ENCODE measurements around the gene TXLNA. TPM values are rescaled to one million over a fixed set of nuclear protein-coding genes. Genes with fewer than 3 reads are reported as not detected.

TXLNA gene
- polyA plus RNA-seq, 2 of the 4 experiments (the other 2 are of a cell fraction): 22.5 to 25.0 TPM

- Histone ChIP-seq H3K4me3 (no peak overlapping the region), H3K4me1 (peaks cover 18% of the 10 kb centered on the region), H3K9me3 (no peaks in the 10 kb centered on the region), H3K4me2 (no peak overlapping the region), H3K27ac (no peak overlapping the region)
- POLR2A ChIA-PET: no interaction called here
- WGBS (ENCODE audit: missing lambda C conversion rate): 99% methylated on average over 4 of the region's 4 CpGs
- no peak for ATAC-seq
- FAIRE-seq: no peak
- TF ChIP-seq RCOR1 (IDR thresholded peaks at IDR 0.05; ENCODE audit: low read depth, low read length) (no peak), REST (IDR thresholded peaks at IDR 0.05) (no peak), HDAC2 (IDR thresholded peaks at IDR 0.05) (no peak), RAD21 (conservative IDR thresholded peaks at IDR 0.05 in 1 of 2, IDR thresholded peaks at IDR 0.05 in 1 of 2) (no peak), RNF2 (IDR thresholded peaks at IDR 0.05; ENCODE audit: borderline replicate concordance, low read depth) (no peak), CBX2 (IDR thresholded peaks at IDR 0.05; ENCODE audit: borderline replicate concordance, low read depth) (no peak), MYC (IDR thresholded peaks at IDR 0.05; ENCODE audit: borderline replicate concordance, low read length) (no peak), ZNF302 (CRISPR knock-in tag; IDR thresholded peaks at IDR 0.05) (no peak), CEBPB (IDR thresholded peaks at IDR 0.05) (no peak), SREBF2 (IDR thresholded peaks at IDR 0.05) (no peak), MAFK (IDR thresholded peaks at IDR 0.05; ENCODE audit: partially characterized antibody) (no peak), HOXA7 (CRISPR knock-in tag; IDR thresholded peaks at IDR 0.05) (no peak), HOXB5 (CRISPR knock-in tag; IDR thresholded peaks at IDR 0.05) (no peak), RARB (CRISPR knock-in tag; IDR thresholded peaks at IDR 0.05) (no peak), HOXB13 (CRISPR knock-in tag; IDR thresholded peaks at IDR 0.05; ENCODE audit: low read depth) (no peak), ELK1 (IDR thresholded peaks at IDR 0.05; ENCODE audit: low read depth, low read length) (no peak)
- CTCF ChIA-PET: interaction anchor here (0.7 to 5.3 kb wide), 4 partner anchors 8 to 92 kb away, joined by 3 to 30 read pairs (median 5); partner anchors contain the start of gene FAM167B
- no peak for DNase-seq (ENCODE audit: low read depth in 1 of 2, low spot score in 1 of 2)
These were observed 44.8 kb downstream of the TXLNA start for GRCh38 chr1:32224285-32224684.

- 79% methylated on average over 3 of the region's 3 CpGs for WGBS (ENCODE audit: missing lambda C conversion rate)
- no peak overlapping the region for H3K27ac ChIP-seq
- H3K4me3 ChIP-seq: no peak overlapping the region
- TF ChIP-seq BCL3 (IDR thresholded peaks at IDR 0.05): no peak
- TF ChIP-seq HDAC2 (IDR thresholded peaks at IDR 0.05): no peak
- TF ChIP-seq MAZ (IDR thresholded peaks at IDR 0.05; ENCODE audit: borderline replicate concordance, low read depth, low read length): no peak
- no peak for TF ChIP-seq MAX (IDR thresholded peaks at IDR 0.05)
- no peak for ATAC-seq
- POLR2A ChIA-PET: interaction anchor here (0.9 kb wide), 1 partner anchor 12 kb away, joined by 5 read pairs; no protein-coding TSS in a partner anchor
- CTCF ChIA-PET: interaction anchor here (1.2 to 5.3 kb wide), 5 partner anchors 12 to 20 kb away, joined by 3 to 30 read pairs (median 5); no protein-coding TSS in a partner anchor
- peaks cover 4% of the 10 kb centered on the region; the same call in 2 of the 3 replicates for H3K4me1 ChIP-seq
- no peaks in the 10 kb centered on the region for H3K9me3 ChIP-seq
- DNase-seq (ENCODE audit: low read depth in 1 of 2, low spot score in 1 of 2): no peak
- FAIRE-seq: no peak
- no peak overlapping the region for H3K4me2 ChIP-seq
These were observed 49.3 kb downstream of the TXLNA start for GRCh38 chr1:32228771-32229170.

All from A549 (cell line).